Forelimb muscle (tissue), 1 donor: Measurements from ENCODE around the gene CBLB. TPM values are rescaled to one million over a fixed set of nuclear protein-coding genes. Genes with fewer than 3 reads are reported as not detected.
A peak's percentile ranks its signal among the peaks of the same experiment; 100 is the strongest.

ENCODE experiments used
- DNase-seq: peaks from one replicate; pipeline ENCODE4 v3.0.0-alpha.2; 2013; ENCODE audit warnings: low read depth
- polyA plus RNA-seq: library from polyadenylated mRNA; unstranded; fragments of 120-200 nt; gene quantifications from one replicate; pipeline ENCODE4 v1.2.1, GENCODE V29; 2013; ENCODE audit not compliant: insufficient read length

CBLB gene
- polyA plus RNA-seq, 1 donor: 21.0 TPM

DNA sequence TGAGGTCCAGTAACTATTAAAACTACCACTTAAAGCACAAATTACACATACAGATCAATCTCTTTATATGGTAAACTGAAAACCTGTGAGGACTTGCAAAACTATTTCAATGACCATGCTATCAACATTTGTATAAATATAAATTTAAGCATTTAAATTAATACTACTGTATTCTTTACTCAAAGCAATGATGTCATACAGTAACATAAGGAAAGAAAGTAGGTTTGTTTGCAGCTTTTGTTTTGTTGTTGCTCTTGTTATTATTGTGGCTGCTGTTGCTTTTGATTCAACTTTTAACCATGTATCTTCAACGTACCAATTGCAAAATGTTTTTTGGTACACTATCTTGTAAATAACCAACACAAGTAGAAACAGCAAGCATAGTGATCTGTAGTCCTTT is 22.0 kb downstream of the CBLB start:
- no peak for DNase-seq

DNA sequence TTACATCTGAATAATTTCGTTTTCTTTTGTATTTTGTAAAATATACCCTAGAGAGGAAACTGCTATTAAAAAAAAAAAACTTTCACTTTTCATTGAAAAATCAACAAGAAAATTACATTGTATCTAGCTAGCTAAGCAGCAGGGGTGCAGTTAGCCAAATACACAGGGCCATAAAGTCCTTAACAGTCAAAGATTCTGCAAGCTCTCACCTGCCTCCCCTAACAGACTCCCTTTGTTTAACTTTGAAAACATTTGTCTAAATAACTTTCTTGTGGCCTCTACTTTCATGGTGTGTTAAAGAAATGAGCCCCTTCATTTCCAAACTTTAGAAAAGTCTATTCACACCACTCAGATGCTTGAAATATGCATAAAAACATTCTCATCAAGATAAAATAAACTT is 23.3 kb downstream of the CBLB start:
- no peak for DNase-seq

DNA sequence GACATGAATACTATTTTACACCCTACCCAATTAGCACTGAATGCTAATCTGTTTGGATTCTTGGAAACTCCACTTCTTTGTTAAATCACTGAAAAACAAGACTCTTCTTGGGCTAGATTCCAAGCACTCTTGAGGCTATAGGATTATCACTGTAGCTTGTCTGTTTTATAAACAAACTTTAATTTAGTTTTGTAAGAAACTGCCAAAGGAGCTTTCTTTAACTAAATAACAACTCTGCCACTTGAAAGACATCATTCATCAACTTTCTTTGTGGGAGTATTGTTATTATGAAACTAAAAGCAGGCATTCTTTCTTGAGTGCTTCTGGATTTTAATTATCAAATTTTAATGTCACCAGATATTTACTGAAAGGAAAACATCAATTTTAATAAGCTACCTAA is 24.1 kb downstream of the CBLB start:
- no peak for DNase-seq

DNA sequence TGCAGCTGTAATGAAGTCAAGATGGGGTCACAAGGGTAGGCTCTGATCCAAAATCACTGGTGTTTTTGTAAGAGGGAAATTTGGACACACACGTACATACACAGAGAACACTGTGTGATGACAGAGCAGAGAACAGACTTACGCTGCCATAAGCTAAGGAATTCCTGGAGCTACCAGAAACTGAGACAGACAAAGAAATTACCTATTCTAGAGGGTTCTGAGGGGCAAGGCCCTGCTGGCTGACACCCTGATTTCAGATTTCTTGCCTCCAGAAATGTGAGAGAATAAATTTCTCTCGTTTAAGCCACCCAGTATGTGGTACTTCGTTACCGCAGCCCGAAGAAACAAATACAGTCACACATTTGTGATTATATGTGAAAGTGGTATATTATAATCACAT is 24.8 kb downstream of the CBLB start:
- DNase-seq: no peak

DNA sequence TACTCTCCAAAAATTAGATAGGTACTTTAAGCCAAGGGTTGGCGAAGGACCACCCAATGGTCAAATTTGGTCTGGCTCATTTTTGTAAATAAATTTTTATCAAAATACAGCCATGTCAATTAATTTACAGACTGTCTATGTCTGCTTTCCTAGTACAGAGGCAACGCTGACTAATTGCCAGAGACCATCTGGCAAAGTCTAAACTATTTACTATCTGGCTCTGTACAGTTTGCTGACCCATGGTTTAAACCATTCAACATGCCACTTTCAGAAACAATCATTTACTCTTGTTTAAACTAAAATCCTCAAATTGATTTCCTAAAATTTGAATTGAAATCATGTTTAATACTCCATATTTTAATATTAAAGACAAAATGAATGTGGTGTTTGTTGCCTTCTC is 25.9 kb downstream of the CBLB start:
- DNase-seq: no peak

DNA sequence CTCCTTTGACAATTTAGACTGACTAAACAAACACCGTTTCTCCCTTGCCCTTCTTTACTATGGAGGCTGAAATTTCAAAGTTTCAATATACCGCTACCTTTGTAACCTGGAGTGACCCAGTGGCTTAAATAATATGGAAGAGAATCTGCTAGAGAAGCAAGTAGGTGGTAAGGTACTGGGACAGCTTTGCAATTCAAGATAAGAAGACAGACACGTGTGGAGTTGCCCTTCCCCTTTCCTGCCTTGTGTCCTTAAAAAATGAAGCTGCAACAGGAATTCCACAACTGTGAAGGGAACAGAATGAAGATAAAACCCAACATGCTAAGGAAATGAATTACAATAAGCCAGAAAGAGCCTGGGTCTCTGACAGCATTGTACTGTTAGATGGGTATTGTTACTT is 26.4 kb downstream of the CBLB start:
- DNase-seq: no peak

DNA sequence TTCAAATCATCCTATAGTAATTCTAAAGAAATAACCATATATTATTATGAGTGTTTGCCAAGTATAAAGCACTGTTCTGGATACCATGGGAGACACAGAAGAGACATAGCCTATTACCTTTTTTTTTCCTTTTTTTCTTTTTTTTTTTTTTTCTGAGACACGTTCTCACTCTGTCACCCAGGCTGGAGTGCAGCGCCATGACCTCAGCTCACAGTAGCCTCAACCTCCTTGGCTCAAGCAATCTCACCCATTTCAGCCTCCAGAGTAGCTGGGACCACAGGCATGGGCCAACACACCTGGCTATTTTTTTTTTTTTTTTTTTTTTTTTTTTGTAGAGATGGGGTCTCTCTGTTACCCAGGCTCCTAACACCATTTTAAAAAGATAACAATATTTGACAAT is 30.9 kb downstream of the CBLB start:
- no peak for DNase-seq

DNA sequence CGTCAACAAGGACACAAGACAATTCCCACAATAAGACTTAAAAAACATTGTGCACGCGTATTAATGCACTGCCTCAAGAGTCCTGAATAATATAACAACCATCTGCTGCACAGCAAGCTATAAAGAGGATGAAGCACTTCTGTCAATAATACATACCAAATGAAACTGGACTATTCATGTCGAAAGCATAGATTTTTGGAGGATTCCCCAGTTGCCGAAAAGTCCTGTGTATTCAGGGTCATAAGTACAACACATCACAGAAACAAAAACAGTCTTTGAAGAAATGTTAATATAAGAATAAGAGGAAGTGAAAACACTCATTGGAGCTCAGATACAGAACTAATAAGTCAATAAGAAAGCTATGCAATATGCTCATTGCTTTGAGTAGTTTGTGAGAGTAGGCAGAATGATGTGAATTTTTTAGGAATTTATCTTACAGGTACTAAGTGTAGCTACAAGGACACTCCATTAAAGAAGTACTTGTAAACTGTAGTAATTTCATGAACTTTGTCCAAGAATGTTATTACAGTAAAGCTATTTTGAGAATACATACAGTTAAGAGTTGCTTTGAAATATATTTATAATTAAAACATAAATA is 31.6 kb downstream of the CBLB start:
- peak; percentile 39 for DNase-seq

DNA sequence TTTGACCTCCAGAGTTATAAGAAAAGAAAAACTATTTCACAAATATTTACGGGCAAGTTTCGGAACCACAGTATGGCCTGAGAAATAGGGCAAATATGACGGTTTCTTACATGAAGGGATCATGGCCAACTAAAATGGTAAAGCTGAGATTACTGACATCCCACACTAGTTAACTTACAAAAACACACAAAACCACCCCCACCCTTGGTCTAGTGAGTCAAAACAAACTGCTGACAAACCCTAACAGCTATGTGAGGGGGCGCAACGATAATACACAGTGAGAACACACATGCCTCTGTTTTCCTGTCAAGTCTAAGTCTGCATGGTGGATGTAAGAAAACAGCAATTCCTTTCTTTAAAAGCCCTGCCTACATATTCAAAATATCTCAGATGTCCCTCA is 32.3 kb downstream of the CBLB start:
- DNase-seq: no peak

DNA sequence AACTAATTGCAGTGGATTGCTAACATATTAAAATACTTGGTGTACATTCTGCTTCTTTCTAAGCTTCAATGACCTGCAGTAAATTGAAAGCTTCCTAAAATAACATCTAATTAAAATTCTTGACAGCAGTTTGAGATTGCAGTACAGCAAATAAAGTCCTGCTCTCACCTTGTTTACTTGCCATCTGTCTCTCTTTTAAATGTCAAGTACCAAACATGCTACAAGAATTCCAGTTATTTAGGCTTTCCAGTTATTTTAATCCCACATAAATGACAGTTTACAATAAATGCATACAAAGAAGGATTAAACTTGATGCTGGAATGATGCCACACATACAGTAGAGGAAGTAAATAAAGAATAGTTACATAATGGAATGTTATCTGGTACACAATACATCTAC is 33.2 kb downstream of the CBLB start:
- no peak for DNase-seq

DNA sequence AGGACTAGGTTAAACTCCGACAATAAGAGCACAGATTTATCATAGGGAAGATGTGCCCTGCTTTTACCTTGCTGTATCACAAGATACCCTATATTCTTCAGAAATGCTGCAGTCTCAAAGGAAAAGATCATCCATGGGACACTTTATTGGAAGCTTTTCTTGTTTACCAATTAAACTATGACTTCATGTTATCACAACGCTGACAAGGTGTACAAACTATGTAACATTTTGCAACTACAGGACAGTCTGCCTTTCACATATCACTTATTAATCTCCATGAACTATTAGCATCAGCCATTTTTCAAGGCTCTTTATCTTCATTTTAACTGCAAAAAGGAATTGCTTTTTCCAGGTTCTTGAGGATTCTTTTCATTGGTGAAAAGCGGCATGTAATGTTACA is 34.0 kb downstream of the CBLB start:
- DNase-seq: no peak

DNA sequence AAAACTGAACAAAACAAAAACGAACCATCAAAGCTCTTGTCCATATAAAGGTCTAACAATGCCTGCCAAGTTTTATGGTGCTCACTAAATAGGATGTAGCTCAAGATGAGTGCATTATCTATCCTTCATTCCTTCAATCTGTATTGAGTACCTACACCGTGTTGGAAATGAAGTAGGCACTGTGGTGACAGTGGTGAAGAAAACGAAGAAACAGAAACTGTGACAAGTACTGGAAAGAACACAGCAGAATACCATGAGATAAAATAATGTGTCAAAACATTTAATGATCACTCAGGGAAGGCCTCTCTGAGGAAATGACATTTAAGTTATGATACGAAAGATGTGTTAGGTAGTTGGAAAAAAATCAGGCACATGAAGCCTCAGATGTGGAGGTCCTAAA is 36.2 kb downstream of the CBLB start:
- no peak for DNase-seq

DNA sequence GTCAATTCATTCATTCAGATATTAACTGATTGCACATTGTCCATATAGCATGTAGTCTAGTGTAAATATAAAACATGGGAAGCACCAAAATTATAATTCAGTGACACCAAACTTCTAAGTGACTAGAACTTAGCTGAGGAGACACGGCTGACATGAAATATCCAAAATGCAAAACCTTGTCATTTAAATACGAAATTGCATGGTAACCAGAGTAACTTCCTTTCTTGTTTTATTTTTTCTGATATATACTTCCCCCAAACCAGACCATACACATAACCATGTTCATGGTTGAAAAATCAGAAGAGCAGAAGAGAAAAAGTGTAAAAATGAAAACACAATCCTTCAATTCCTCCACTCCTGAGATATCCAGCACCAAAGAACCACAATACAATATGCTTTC is 38.0 kb downstream of the CBLB start:
- no peak for DNase-seq

DNA sequence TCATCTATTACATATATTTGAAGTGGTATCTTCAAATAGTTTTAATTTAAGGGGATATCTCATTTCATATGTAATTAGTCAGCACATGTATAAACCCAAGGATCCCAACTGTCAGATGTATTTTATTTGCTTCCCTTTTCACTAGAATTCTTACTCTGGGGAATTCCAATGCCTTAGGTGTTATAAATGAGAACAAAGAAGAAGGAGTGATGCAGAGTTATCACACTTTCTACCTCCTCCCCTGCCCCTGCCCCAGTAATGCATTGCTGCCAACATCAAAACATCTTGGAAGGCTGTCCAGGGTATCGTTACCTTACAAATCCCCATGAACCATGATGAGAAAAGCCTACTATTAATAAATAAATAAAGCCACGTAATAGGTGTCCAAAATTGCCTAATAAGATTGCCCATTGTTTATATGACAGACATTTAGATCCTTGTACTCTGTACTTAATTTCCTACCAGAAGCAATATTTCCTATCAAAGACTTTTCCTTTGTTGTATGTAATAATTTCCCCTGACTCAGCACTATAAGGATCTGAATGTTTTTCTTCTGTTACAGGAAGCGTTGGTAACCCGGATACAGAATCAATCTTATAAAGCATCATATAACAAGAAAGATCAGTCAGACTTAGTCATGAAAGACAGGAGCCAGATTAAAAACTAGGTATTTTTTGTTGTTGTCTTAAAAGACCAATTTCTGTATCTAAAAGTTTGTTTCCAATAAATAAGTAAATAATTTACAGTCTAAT is 38.8 kb downstream of the CBLB start:
- no peak for DNase-seq

DNA sequence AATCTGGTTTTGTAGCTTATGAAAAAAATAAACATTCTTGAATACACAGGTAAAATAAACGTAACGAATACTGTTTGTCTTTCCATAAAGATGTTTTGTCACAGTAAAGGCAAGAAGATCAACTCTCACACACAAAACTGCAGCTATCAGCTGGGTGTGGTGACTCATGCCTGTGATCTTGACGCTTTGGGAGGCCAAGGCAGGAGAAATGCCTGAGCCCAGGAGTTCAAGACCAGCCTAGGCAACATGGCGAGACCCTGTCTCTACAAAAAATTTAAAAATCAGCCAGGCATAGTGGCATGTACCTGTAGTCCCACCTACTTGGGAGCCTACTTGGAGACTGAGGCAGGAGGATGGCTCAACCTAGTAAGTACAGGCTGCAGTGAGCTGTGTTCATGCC is 39.6 kb downstream of the CBLB start:
- DNase-seq: no peak

DNA sequence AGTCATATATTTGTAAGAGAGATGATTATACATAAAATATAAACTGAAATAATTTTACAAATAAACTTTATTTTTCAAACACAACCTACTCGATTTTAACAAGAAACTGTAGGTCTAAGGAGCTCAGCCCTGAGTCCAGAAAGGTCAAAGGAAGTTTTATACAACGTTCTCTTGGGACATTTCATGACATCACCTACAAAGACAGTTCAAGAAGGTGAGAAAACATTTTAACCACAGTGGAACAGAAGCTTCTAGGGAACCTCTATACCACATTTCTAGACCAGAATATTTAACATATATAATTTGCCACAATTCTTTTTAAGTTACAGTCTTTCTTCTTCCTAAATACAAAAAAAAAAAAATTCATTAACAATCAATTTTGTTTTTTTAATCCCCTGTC is 40.1 kb downstream of the CBLB start:
- DNase-seq: no peak

DNA sequence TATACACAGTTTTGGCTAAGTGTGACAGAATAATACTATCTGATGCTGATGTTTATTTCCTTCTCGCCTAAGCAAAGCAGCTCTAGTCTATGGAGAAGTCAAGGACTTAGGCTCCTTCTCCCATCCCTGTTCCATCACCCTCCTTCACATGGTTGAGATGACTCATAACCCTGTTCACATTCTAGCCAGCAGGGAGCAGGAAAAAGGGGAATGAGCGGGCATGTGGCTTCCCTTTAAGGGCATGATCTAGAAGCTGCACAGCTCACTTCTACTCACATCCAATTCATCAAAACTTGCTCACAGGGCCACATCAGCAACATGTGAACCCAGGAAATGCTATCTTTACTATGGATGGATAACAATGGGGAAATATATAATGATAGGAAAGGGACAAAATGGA is 40.9 kb downstream of the CBLB start:
- no peak for DNase-seq

DNA sequence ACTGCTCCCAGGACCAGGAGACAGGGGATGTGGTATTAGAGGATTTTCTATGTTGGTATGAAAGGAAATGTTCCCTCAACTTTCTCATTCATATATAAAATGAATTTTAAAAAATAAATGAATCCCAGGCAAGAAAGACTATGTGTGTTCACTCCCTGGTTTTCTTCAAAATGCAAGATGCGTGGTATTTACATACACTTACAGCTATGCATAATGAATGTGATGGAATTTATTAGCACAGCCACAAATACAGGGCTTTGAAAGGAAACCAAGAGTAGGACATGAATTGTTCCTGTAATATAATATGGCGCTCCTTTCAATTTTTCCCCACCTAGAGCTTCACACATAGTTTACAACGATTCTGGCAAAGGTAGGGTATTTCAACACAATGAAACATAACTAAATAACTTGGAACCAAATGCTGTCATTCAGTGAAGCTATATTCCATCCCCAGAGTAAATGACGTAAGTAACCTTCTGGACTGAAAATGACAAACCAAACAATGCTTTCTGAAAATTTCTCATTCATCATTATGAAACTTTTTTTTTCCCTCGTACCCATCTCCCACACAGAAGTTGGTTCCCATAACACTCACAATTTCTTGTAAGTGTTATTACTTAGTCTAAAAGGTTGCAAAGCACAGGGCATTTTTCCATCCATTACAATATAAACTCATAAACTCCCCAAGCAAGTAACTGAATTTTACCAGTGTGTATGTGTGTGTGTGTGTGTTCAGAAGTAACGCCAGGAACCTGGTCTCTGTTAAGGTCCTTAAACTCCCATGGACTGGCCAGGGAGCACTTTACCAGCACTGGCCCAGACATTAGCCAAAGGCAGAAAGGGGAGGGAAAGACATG is 41.8 kb downstream of the CBLB start:
- peak; percentile 38 for DNase-seq

DNA sequence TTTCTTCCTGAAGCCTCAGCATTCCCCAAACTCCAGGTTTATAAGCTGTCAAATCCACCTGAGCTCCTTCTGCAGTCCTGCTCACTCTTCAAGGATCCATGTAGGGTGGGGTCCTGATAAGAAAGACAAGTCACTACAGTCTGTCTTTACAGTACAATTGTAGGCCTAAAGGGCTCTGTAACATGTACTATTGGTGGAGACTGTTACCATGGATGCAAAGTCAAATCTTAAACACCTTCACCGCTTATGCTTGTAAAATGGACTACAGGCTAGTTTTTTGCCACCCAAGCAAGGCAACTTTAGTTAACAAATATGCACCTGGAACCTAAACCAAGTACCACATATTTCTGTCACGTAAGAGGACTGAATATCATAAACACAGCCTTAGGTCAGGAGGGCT is 44.7 kb downstream of the CBLB start:
- DNase-seq: no peak

DNA sequence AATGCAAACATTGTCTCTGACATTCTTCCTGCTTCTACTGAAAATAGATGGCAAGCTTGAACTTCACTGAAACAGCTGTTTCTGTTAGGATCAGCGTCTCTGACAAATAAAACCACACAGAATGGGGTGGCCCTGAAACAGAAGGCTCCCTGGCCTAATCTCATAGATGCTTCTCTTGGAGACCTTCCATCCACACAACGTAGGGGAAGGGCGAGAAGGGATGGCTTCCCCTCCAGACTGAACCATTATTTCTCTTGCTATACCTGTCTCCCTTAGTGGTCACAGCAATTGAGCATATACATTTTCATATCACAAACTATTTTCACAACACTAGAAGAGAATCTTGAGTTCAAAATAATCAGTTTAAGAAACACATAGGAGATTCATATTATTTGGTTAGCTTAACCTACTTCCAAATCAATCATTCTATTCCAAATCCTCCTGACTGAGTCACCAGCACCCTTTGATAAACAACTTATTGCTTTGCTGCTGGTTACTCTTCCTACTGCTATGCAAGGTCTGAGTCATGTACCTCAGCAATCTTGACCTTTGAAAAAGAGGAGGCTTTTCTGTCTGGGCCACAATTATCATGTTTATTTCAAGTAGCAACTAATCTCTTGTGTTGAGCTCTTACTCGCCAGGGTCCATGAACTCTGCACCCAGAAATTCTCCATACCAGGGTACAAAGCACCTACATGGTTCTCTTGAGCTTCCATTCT is 45.5 kb downstream of the CBLB start:
- DNase-seq: no peak

DNA sequence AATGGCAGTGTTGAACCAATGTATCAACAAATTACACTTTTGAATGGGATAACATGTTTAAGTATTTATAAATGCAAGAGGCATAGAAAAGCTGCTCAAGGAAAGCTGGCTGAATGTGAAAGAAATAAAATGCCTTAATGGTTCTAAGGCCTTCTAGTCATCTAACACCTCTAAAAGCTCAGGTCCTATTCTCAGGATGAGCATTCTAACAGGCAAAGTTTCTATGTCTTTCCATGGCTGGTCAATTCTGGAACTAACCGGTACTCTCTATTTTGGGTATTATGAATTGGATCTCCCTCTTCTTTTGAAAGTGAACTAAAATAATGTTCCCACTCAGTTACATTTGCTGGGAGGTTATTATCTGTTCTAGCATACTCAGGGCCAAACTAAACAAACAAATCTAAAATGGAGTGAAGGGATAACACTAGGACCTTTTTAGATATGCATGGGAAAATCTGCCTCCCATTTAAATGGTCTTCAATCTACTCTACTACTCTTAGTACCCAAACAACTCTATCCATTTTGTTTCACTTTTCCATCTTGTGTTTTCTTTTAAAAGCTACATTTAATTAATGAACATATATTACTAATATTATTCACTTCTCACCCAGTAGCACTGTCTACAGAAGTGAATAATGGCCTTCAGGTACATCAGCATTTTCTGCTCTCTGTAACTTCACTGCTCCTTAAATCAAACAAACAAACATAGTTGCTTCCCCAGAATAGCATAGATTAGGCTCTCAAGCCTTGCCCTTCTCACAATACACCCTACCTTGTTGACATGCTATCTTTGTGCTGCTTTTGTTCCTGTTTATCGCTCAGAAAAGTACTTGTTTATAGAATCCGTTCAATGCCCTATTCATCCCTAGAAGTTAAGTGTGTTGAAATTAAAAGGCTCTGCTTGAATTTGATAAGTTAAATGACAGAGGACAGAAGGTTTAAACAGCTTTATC is 46.4 kb downstream of the CBLB start:
- DNase-seq: no peak
